GM12891 (cell line): ENCODE measurements around the gene GRM7.

ENCODE experiments used
- PAX5 ChIP-seq: IDR thresholded peaks from 2 replicates; pipeline ENCODE4 v1.6.1; 2011; ENCODE audit warnings: low read length, moderate library complexity, mild to moderate bottlenecking; ENCODE audit not compliant: insufficient read depth, severe bottlenecking
- POLR2A ChIP-seq: IDR thresholded peaks from 2 replicates; pipeline ENCODE4 v1.6.1; 2011; ENCODE audit warnings: low read depth, low read length, control low read depth
- POLR2AphosphoS5 ChIP-seq: IDR thresholded peaks from 2 replicates; pipeline ENCODE4 v1.6.1; 2011; ENCODE audit warnings: low read depth, low read length, control low read depth
- POU2F2 ChIP-seq: IDR thresholded peaks from 2 replicates; pipeline ENCODE4 v1.6.1; 2011; ENCODE audit warnings: low read depth, mild to moderate bottlenecking, control low read depth, low read length, moderate library complexity
- SPI1 ChIP-seq: IDR thresholded peaks from 2 replicates; pipeline ENCODE4 v1.6.1; 2011; ENCODE audit warnings: low read depth, low read length, control low read depth
- TAF1 ChIP-seq: IDR thresholded peaks from 2 replicates; pipeline ENCODE4 v1.6.1; 2011; ENCODE audit warnings: low read depth, low read length, control low read depth

- no peak for TF ChIP-seq POLR2AphosphoS5
- no peak for TF ChIP-seq TAF1
- TF ChIP-seq POLR2A, result no peak
- no peak for TF ChIP-seq POU2F2
- TF ChIP-seq SPI1, result no peak
- no peak for TF ChIP-seq PAX5
Observed at GRCh38 chr3:7621651-7622050, 760.7 kb downstream of the GRM7 start.
